C4-2B (cell line): ENCODE measurements around the gene DNAJA4.
A peak's percentile ranks its signal among the peaks of the same experiment; 100 is the strongest.

Experiments
- ZFX ChIP-seq: fragments of 450-650 bp; IDR thresholded peaks from 2 replicates; pipeline ENCODE4 v1.6.1; 2017
- TF ChIP-seq, protein P1 (sequence below): fragments of 450-650 bp; conservative IDR thresholded peaks from 2 replicates; pipeline ENCODE4 v1.5.1; 2017; ENCODE audit warnings: mild to moderate bottlenecking

DNA sequence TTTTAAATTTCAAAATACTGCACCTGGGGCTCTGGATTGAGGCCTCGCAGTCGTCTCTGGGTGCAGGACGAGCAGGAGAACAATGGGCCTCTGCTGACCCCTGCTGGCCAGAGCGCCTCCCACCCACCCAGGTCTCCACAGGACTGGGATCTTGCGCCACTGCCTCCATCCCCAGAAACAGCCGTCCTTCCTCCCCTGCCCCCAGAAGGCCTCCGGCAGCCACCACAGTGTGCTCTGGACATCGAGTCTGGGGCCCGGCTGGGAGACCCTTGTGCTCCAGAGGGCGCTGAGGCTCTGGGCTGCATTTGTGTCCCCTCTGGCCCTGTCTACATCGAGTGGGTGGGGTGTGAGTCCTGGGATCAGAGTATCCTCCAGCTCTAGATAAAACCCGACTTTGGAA, 23.3 kb upstream of the DNAJA4 start:
- TF ChIP-seq, protein P1, sequence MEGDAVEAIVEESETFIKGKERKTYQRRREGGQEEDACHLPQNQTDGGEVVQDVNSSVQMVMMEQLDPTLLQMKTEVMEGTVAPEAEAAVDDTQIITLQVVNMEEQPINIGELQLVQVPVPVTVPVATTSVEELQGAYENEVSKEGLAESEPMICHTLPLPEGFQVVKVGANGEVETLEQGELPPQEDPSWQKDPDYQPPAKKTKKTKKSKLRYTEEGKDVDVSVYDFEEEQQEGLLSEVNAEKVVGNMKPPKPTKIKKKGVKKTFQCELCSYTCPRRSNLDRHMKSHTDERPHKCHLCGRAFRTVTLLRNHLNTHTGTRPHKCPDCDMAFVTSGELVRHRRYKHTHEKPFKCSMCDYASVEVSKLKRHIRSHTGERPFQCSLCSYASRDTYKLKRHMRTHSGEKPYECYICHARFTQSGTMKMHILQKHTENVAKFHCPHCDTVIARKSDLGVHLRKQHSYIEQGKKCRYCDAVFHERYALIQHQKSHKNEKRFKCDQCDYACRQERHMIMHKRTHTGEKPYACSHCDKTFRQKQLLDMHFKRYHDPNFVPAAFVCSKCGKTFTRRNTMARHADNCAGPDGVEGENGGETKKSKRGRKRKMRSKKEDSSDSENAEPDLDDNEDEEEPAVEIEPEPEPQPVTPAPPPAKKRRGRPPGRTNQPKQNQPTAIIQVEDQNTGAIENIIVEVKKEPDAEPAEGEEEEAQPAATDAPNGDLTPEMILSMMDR: peak; percentile 94
- TF ChIP-seq ZFX: no peak
